ENCODE results near the gene NADSYN1. TPM values are rescaled to one million over a fixed set of nuclear protein-coding genes. Genes with fewer than 3 reads are reported as not detected.
A peak's percentile ranks its signal among the peaks of the same experiment; 100 is the strongest.

Gene NADSYN1
- total and polyA plus RNA-seq, 2 donors from 2014 or later, result 34.9 to 72.9 TPM

DNA sequence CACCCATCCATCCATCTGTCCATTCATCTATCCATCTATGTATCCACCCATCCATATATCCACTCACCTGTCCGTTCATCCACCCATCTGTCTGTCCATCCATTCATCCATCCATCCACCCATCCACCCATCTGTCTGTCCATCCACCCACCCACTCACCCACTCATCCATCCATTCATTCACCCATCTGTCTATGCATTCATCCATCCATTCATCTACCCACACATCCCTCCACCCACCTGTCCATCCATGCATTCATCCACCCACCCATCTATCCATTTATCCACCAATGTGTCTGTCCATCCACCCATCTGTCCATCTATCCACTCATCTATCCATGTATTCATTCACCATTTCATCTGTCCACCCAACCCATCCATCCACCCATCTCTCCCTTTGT, 33.3 kb downstream of the NADSYN1 start:
- Histone ChIP-seq H3K27ac (ENCODE audit: low read depth in 2 of 2, low read length in 2 of 2) (no peak overlapping the region), H3K9ac (ENCODE audit: low read length in 3 of 3) (no peak overlapping the region), H3K36me3 (ENCODE audit: control insufficient read depth in 2 of 3, insufficient read depth in 3 of 3, low read length in 3 of 3) (peaks cover 11 to 45% (median 30%) of the 10 kb centered on the region in 3 donors), H3K27me3 (ENCODE audit: control insufficient read depth, insufficient read depth, low read length) (no peaks in the 10 kb centered on the region), H3K9me3 (ENCODE audit: control insufficient read depth in 2 of 3, insufficient read depth in 1 of 3, low read length in 3 of 3) (no peaks in the 10 kb centered on the region), H3K4me3 (ENCODE audit: low read length in 3 of 3) (no peak overlapping the region), H3K4me1 (ENCODE audit: control insufficient read depth in 2 of 3, insufficient read depth in 2 of 3, low read depth in 1 of 3, low read length in 3 of 3) (peaks cover 0 to 2% (median 0%) of the 10 kb centered on the region in 3 donors)
- no peak for DNase-seq
- FAIRE-seq, result no peak
- TF ChIP-seq, protein P1, sequence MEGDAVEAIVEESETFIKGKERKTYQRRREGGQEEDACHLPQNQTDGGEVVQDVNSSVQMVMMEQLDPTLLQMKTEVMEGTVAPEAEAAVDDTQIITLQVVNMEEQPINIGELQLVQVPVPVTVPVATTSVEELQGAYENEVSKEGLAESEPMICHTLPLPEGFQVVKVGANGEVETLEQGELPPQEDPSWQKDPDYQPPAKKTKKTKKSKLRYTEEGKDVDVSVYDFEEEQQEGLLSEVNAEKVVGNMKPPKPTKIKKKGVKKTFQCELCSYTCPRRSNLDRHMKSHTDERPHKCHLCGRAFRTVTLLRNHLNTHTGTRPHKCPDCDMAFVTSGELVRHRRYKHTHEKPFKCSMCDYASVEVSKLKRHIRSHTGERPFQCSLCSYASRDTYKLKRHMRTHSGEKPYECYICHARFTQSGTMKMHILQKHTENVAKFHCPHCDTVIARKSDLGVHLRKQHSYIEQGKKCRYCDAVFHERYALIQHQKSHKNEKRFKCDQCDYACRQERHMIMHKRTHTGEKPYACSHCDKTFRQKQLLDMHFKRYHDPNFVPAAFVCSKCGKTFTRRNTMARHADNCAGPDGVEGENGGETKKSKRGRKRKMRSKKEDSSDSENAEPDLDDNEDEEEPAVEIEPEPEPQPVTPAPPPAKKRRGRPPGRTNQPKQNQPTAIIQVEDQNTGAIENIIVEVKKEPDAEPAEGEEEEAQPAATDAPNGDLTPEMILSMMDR (IDR thresholded peaks at IDR 0.05; ENCODE audit: borderline replicate concordance, extremely low read depth, insufficient read depth), result no peak
- intact Hi-C loops (cut with DNase I), result no loop called here

DNA sequence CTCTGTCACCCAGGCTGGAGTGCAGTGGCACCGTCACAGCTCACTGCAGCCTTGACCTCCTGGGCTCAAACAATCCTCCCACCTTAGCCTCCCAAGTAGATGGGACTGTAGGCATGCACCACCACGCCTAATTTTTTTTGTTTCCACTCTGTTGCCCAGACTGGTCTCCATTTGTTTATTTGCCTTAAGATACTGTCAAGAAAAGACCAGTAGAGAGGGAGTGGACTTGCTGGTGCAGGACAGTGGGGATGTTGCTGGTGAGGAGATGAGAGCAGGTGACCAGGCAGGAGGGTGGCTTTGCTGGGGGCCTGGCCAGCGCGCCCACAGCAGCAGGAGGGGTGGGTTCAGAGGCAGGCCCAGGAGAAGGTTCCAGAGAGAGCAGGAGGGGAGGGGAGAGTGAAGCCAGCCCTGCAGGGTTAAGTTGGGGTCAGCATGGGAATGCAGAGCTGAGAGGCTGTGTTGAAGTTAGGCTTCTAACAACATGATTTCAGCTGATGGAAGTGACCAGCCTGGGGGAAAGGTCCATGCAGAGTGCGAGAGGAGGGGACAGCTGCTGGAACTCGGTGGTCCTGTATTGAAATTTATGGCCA, 35.8 kb downstream of the NADSYN1 start:
- no peaks in the 10 kb centered on the region for H3K9me3 ChIP-seq (ENCODE audit: control insufficient read depth in 2 of 3, insufficient read depth in 1 of 3, low read length in 3 of 3)
- no peak overlapping the region for H3K9ac ChIP-seq (ENCODE audit: low read length in 3 of 3)
- TF ChIP-seq, protein P1 (IDR thresholded peaks at IDR 0.05; ENCODE audit: borderline replicate concordance, extremely low read depth, insufficient read depth), result no peak
- intact Hi-C loops (cut with DNase I), result no loop called here
- peaks cover 0 to 2% (median 0%) of the 10 kb centered on the region in 3 donors for H3K4me1 ChIP-seq (ENCODE audit: control insufficient read depth in 2 of 3, insufficient read depth in 2 of 3, low read depth in 1 of 3, low read length in 3 of 3)
- DNase-seq (peak in 3 of 5 donors; percentile 37 to 64 (median 54)), FAIRE-seq (no peak)
- no peak overlapping the region for H3K27ac ChIP-seq (ENCODE audit: low read depth in 2 of 2, low read length in 2 of 2)
- no peaks in the 10 kb centered on the region for H3K27me3 ChIP-seq (ENCODE audit: control insufficient read depth, insufficient read depth, low read length)
- H3K4me3 ChIP-seq (ENCODE audit: low read length in 3 of 3), result no peak overlapping the region
- H3K36me3 ChIP-seq (ENCODE audit: control insufficient read depth in 2 of 3, insufficient read depth in 3 of 3, low read length in 3 of 3), result peaks cover 8 to 32% (median 26%) of the 10 kb centered on the region in 3 donors

GRCh38 chr11:71489311-71490043, 36.5 kb downstream of the NADSYN1 start:
- Histone ChIP-seq H3K27ac (ENCODE audit: low read depth in 2 of 2, low read length in 2 of 2) (no peak overlapping the region), H3K9ac (ENCODE audit: low read length in 3 of 3) (no peak overlapping the region), H3K4me1 (ENCODE audit: control insufficient read depth in 2 of 3, insufficient read depth in 2 of 3, low read depth in 1 of 3, low read length in 3 of 3) (peaks cover 0 to 2% (median 0%) of the 10 kb centered on the region in 3 donors), H3K9me3 (ENCODE audit: control insufficient read depth in 2 of 3, insufficient read depth in 1 of 3, low read length in 3 of 3) (no peaks in the 10 kb centered on the region), H3K27me3 (ENCODE audit: control insufficient read depth, insufficient read depth, low read length) (no peaks in the 10 kb centered on the region), H3K4me3 (ENCODE audit: low read length in 3 of 3) (no peak overlapping the region), H3K36me3 (ENCODE audit: control insufficient read depth in 2 of 3, insufficient read depth in 3 of 3, low read length in 3 of 3) (peaks cover 6 to 32% (median 19%) of the 10 kb centered on the region in 3 donors)
- no peak for FAIRE-seq
- TF ChIP-seq, protein P1 (IDR thresholded peaks at IDR 0.05; ENCODE audit: borderline replicate concordance, extremely low read depth, insufficient read depth), result no peak
- intact Hi-C loops (cut with DNase I), result no loop called here
- peak in 2 of 5 donors; percentile 18 to 30 for DNase-seq
